GM21515 (cell line): ENCODE measurements around the gene KIAA0586.
"Not testable (repeated sequence)": the region's sequence is repeated elsewhere in the genome, so short reads cannot be mapped to it uniquely, and the experiment has no call there.

Source experiments
- ATAC-seq: cut with Tn5 transposase; IDR thresholded peaks from one replicate; pipeline ENCODE4 v1.9.1; 2021; ENCODE audit not compliant: unreplicated experiment

The KIAA0586 gene

GRCh38 chr14:58541633-58542022 lies 114.1 kb downstream of the KIAA0586 start:
- ATAC-seq, result no peak

DNA sequence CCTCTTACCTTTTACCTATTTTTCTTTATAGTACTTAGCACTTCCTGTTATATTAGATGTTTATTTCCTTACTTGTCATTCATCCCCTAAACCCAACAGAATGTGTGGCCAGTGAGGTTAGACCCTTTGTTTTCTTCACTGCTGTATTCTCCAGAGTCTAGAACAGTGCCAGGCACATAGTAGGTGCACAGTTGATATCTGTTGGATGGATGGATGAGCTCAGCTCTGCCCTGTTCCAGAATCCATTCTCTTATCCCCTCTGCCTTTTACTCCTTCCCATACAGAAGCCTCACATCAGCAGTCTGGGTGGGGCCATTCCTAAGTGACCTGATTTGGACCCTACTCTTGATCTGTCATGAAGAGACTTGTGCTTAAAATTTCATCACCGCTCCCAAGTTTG lies 115.7 kb downstream of the KIAA0586 start:
- ATAC-seq, result no peak

GRCh38 chr14:58547649-58548048 lies 120.1 kb downstream of the KIAA0586 start:
- ATAC-seq, result no peak

DNA sequence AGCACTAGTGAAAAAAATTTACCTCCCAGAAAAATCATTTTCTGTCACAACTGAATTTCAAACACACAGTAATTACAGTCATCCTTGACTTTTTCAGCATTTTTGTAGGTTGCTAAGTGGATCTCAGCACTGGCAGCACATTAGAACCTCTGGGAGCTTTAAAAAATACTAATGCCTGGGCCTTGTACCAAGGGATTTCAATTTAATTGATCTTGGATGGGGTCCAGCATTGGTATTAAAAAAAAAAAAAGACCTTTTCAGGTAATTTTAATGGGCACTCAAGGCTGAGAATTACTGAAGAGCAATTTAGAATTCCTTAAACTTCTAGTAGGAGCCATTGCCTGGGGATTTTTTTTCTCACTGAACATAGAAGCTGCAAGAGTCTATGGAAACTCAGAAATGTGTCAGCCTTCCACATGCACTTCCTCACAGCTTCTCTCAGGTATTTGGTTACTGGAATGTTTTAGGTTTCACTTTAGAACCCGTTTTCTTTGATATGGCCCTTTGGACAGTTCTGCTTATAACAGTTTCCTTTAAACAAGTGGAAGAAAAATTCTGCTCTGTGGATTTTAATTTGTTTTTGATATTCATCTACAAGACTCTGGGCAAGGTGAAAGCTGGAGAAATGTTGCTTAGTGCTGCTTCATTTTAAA lies 121.7 kb downstream of the KIAA0586 start:
- ATAC-seq, result no peak

DNA sequence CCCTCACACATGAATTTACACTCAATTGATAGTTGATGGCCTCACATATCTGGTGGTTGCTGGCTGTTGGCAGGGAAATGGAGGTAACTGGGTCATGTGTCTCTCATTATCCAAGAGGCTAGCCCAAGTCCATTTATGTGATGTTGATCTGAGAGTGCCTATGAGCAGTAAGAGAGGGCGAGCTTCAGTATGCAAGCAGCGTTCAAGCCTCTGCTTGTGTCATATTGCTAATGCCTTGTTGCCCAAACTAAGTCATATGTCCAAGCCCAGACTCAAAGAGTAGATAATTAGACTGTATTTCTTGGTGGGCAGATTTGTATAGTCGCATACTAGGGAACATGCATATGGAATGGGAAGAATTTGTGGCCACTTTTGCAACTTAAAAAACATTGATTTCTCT lies 126.4 kb downstream of the KIAA0586 start:
- no peak for ATAC-seq

DNA sequence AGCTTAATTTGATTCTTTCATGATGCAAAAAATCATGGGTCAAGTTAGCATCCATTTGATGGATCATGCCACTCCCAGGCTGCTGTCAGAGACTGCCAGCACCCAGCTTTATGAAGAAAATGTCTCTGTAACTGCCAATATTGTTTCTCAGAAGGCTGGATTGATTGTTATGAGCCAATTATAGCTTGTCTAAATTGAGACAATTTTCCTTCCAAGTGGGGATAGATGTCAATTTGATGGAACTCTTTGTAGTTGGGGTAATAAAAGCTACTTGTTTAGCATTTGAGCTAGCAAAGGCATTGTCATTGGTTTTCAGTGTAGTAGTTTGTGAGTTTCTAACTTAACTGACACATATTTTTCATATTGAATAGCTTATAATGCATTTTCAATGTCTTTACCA lies 128.1 kb downstream of the KIAA0586 start:
- no peak for ATAC-seq

DNA sequence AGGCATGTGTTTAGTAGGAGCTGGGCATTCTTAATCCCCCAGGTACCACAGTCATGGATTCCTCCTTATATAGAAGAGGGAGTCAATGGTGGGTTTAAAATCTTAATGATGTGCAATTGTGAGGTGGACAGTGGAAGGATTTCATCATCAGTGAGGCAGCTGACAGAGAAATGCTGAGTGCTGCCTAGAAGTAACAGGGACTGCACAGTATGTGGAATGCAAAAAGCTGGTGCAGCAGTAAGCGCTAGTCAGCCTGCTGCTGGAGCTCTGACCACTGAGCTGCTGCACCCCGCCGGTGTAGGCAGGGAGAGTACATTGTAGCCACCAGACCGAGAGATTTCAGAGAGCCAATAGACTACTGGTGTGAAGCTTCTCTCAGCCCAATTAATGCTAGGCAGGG lies 129.7 kb downstream of the KIAA0586 start:
- no peak for ATAC-seq

GRCh38 chr14:58560208-58560607 lies 132.7 kb downstream of the KIAA0586 start:
- no peak for ATAC-seq

DNA sequence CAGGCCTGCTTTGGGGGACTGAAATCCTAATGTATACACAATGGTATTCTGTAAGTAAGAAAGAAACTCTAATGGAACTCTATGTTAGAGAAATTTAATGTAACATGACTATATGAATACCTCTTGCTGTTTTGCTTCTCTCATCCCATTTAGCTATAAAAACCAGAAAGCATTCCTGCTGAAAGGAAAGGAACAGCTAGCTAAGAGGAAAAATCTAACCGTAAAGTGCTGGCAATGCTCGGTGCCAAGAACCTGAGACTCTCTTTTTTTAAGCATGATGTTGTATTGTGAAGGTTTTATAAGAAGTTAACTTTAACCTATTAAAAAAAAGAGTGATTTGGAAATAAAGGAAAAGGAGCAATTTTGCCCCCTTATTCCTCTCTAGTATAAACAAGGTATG lies 134.6 kb downstream of the KIAA0586 start:
- ATAC-seq, result no peak

- ATAC-seq, result no peak
These were observed 136.5 kb downstream of the KIAA0586 start for GRCh38 chr14:58563978-58564377.

DNA sequence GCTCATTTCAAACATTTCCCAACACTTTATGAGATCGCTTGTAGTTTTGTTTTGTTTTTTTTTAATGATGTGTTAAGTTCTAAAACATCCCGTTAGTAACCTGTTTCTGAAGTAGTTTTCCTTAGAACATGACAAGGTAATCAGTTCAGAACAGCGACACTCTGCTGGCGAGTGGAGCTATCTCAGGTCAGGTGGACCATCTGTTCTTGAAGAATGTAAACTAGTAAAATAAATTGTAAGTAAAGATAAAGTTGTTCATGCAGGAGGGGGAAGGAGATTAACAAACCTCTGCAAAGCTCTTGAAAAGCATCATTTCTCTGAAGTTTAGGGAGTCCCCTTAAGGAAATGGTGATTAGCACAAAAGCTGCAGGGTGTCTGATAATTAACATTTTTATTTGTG lies 138.3 kb downstream of the KIAA0586 start:
- ATAC-seq, result no peak

GRCh38 chr14:58566979-58567378 lies 139.5 kb downstream of the KIAA0586 start:
- ATAC-seq, result no peak

- ATAC-seq, result no peak
These were observed 140.8 kb downstream of the KIAA0586 start for GRCh38 chr14:58568322-58568721.

- ATAC-seq, result no peak
These were observed 143.7 kb downstream of the KIAA0586 start for GRCh38 chr14:58571256-58571655.

- ATAC-seq, result no peak
These were observed 144.4 kb downstream of the KIAA0586 start for GRCh38 chr14:58571769-58572472.

DNA sequence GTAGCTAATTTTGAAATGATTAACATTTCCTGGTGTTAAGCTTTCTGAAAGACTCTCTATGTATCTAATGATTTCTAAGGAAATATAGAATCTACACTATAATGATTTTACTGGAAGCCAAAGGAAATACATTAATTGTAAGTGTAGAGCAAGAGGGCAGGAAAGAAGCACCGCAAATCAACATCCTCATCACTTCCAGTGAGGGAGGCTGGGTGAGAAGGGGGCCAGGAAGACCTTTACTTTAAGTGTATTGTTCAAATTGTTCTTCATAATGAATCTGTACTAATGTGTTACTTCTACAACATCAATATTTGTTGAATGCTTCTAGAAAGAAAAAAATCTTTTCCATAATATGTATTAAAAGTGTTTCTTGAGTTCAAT lies 144.9 kb downstream of the KIAA0586 start:
- ATAC-seq, result no peak

- ATAC-seq, result no peak
These were observed 145.3 kb downstream of the KIAA0586 start for GRCh38 chr14:58572863-58573262.

DNA sequence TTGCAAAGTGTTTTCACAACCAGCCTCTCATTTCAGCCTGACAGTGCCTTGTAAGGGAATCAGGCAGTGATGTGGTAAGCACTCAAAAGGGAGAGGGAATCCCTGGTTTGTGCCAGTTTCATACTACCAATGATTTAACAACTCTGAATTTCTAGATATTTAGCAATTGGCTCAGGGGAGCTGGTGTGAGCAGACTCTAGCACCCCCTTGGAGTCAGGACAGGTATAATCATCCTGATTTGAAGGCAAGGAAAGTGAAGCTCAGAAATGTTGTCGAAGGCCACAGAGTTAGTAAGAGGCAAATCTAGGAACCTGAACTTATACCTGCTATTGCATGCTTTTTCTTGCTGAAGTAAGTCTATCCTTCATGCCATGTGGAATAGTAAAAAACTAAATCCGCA lies 147.1 kb downstream of the KIAA0586 start:
- no peak for ATAC-seq

DNA sequence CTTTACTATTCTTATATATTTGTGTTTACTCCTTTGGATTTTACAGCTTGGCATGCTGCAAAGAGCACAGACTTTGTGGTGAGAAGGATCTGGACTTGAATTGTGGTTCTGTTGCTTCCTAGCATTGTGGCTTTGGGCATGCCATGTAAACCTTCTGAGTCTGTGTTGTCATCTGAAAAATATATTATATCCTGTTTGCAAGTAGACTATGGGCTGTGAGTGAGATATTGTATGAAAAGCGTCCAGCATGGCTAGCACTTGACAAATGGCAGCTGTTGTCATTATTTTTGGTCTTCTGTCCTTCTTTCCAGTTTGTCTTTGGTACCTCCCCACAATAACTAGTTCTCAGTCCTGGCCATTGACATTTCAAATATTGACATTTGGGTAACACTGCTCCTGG lies 148.4 kb downstream of the KIAA0586 start:
- no peak for ATAC-seq

DNA sequence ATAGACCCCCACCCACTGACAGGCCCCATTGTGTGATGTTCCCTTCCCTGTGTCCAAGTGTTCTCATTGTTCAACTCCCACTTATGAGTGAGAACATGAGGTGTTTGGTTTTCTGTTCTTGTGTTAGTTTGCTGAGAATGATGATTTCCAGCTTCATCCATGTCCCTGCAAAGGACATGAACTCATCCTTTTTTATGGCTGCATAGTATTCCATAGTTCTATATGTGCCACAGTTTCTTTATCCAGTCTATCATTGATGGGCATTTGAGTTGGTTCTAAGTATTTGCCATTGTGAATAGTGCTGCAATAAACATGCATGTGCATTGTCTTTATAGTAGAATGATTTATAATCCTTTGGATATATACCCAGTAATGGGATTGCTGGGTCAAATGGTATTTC lies 152.5 kb downstream of the KIAA0586 start:
- not testable (repeated sequence) for ATAC-seq

DNA sequence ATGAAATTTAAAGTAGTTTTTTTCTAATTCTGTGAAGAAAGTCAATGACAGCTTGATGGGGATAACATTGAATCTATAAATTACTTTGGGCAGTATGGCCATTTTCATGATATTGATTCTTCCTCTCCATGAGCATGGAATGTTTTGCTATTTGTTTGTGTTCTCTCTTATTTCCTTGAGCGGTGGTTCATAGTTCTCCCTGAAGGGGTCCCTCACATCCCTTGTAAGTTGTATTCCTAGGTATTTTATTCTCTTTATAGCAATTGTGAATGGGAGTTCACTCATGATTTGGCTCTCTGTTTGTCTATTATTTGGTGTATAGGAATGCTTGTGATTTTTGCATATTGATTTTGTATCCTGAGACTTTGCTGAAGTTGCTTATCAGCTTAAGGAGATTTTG lies 153.9 kb downstream of the KIAA0586 start:
- ATAC-seq, result not testable (repeated sequence)

GRCh38 chr14:58584383-58584782 lies 156.9 kb downstream of the KIAA0586 start:
- ATAC-seq, result no peak

GRCh38 chr14:58587271-58587670 lies 159.8 kb downstream of the KIAA0586 start:
- no peak for ATAC-seq
